D721Med (cell line): ENCODE data around the gene TESK2.
"Not testable (repeated sequence)": the region's sequence is repeated elsewhere in the genome, so short reads cannot be mapped to it uniquely, and the experiment has no call there.

Experiments used
- DNase-seq: peaks from one replicate; pipeline ENCODE4 v3.0.0; 2011; ENCODE audit warnings: low spot score; ENCODE audit not compliant: insufficient read length
- FAIRE-seq: peaks from 2 replicates; lab custom pipeline; 2011; peaks lifted over from hg19 to GRCh38; lab: Jason Lieb, UNC
- CTCF ChIP-seq: IDR thresholded peaks from 2 replicates; pipeline ENCODE4 v1.5.1; 2012; ENCODE audit warnings: mild to moderate bottlenecking, control low read depth; ENCODE audit not compliant: insufficient read depth; ENCODE audit errors: missing control alignments

TESK2 gene

DNA sequence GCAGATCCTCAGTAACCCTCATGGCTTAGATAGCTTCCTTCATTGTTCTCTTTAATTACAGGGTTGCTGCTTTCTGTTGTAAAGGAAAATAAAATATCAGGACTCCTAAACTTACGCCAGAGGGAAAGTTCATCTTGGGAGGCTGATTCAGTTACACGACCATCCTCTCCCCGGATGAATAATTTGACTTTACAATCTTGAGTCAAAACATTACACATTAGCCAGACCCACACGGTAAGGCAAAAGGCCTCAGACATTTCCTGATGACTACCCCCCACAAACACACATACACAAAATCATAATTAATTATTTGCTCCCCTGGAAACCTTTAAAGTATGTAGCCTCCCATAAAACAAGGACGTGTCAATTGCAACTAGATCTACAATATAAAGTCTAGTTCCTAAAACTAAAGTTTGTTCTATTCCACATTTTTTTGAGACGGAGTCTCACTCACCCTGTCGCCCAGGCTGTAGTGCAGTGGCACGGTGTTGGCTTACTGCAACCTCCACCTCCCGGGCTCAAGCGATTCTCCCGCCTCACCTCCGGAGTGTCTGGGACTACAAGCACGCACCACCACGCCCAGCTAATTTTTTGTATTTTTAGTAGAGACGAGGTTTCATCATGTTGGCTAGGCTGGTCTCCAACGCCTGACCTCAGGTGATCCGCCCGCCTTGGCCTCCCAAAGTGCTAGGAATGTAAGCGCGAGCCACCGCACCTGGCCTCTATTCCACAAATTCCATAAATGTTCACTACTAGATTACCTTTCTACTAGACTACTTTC lies 31.6 kb upstream of the TESK2 start:
- no peak for FAIRE-seq
- no peak for DNase-seq
- no peak for TF ChIP-seq CTCF

DNA sequence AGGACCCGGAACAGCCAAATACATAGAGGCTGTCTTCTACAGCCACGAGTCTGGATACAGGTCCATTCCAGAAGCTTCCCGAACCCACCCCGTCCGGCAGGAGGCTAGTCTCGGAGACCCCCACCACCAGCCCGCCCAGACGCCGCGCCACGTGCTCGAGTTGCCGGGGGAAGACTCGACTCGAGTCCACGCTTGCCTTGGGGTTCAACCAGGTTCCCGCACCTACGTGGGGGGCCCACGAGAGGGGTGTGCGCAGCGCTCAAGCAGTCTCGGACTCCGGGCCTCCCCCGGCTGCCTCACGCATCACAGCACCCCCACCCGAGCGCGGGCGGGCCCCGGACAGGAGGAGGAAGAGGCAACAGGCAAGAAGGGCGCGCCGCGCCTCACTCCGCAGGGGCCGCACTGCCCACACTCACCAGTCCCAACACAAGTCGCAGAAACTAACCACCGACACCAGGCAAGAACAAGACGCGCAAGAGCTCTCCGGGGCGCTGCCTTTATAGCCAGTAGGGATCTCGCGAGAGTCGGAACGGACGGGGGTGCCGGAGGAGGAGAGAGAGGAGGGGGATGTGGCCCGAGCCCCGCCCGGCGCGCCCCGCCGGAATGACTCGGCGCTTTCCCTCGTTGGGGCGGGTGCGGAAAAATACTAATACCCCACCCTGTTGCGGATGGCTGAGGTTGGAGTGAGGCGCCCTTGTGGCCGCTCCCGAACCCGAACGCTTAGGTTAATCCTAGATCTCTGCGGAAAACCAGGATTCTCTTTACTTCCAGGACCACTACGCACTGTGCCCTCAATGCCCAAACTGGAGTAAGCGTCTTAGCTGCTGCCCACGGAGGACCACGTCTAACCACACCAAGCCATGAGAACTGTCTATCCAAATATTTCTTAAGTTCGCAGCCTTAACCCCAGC lies 30.7 kb upstream of the TESK2 start, which contains the start of gene PRDX1:
Gene PRDX1 (minus strand): TSS at position 472 of the 911 bp plus-strand sequence. CDS start 2,841 bp downstream, outside the sequence.
- DNase-seq: peak; percentile 87
- no peak for FAIRE-seq
- TF ChIP-seq CTCF: no peak

- FAIRE-seq: not testable (repeated sequence)
Measured at GRCh38 chr1:45519774-45520173, 28.8 kb upstream of the TESK2 start.

GRCh38 chr1:45518910-45519309 lies 27.9 kb upstream of the TESK2 start:
- TF ChIP-seq CTCF: no peak
- no peak for DNase-seq
- FAIRE-seq: no peak

More at GRCh38 chr1:45519774-45520173, 28.8 kb upstream of the TESK2 start:
- not testable (repeated sequence) for DNase-seq

DNA sequence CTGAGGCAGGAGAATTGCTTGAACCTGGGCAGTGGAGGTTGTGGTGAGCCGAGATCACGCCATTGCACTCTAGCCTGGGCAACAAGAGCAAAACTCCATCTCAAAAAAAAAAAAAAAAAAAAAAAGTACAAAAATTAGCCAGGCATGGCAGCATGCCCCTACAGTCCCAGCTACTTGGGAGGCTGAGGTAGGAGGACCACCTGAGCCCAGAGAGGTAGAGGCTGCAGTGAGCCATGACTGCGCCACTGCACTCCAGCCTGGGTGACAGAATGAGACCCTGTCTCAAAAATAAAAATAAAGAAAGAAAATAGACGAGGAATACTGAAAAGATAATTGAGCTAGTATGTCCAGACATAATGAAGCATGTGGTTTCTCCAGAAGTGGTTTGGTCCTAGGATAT lies 27.4 kb upstream of the TESK2 start:
- FAIRE-seq, DNase-seq: not testable (repeated sequence)

DNA sequence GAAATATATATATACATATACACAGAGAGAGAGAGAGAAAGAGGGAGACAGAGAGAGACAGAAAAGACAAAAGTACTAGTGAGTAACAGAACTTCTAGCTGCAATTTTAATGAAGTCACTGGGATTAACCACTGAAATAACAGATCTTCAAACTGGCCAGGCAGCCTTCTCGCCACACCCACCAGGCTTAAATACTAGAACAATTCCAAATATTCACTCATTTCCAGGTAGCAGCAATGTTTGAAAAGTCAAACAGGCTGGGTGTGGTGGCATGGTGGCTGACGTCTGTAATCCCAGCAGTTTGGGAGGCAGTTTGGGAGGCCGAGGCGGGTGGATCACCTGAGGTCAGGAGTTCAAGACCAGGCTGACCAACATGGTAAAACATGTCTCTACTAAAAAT lies 25.5 kb upstream of the TESK2 start:
- no peak for TF ChIP-seq CTCF
- DNase-seq (no peak), FAIRE-seq (no peak)

GRCh38 chr1:45516036-45516435 lies 25.1 kb upstream of the TESK2 start:
- DNase-seq: no peak
- TF ChIP-seq CTCF: no peak
- FAIRE-seq: no peak

DNA sequence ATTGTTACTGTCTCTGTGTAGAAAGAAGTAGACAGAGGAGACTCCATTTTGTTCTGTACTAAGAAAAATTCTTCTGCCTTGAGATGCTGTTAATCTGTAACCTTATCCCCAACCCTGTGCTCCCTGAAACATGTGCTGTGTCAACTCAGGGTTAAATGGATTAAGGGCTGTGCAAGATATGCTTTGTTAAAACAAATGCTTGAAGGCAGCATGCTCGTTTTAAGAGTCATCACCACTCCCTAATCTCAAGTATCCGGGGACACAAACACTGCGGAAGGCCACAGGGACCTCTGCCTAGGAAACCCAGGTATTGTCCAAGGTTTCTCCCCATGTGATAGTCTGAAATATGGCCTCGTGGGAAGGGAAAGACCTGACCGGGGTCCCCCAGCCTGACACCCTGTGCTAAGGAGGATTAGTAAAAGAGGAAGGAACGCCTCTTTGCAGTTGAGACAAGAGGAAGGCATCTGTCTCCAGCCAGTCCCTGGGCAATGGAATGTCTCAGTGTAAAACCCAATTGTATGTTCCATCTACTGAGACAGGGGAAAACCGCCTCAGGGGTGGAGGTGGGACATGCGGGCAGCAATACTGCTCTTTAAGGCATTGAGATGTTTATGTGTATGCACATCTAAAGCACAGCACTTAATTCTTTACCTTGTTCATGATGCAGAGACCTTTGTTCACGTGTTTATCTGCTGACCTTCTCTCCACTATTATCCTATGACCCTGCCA lies 22.7 kb upstream of the TESK2 start:
- not testable (repeated sequence) for DNase-seq, FAIRE-seq
